Ovary (tissue), 9 donors: ENCODE data around the gene FGD4. TPM values are rescaled to one million over a fixed set of nuclear protein-coding genes. Genes with fewer than 3 reads are reported as not detected.

Source experiments
- DNase-seq, 5 donors: peaks; one replicate each; pipeline ENCODE4 v3.0.0-alpha.2; 2019 to 2020
- H3K27ac ChIP-seq, 2 donors: fragments of 200-600 bp; one replicate each; pipeline versions ENCODE4 v1.5.1 to v1.8.0; 2019 to 2022
- H3K27me3 ChIP-seq: fragments of 200-600 bp; one replicate; pipeline ENCODE4 v1.8.0; 2022
- H3K36me3 ChIP-seq: fragments of 200-600 bp; sonication (generic); one replicate; pipeline ENCODE4 v1.5.1; 2019
- H3K4me1 ChIP-seq: one replicate; pipeline ENCODE4 v1.8.1; 2013; ENCODE audit warnings: mild to moderate bottlenecking, moderate library complexity; ENCODE audit not compliant: insufficient read depth
- H3K4me3 ChIP-seq: fragments of 200-600 bp; sonication (generic); one replicate; pipeline ENCODE4 v1.5.1; 2017
- H3K9me3 ChIP-seq, 2 donors: fragments of 200-600 bp in 1 of 2; sonication (generic) in 1 of 2; one replicate each; pipeline versions ENCODE4 v1.5.1 to v1.8.1; 2013 to 2019; ENCODE audit warnings: mild to moderate bottlenecking in 1 of 2, moderate library complexity in 1 of 2
- CTCF ChIP-seq, 3 donors: fragments of 450-650 bp in 2 of 3; fragments of 200-600 bp in 1 of 3; IDR thresholded peaks; one replicate each; pipeline versions ENCODE4 v1.5.1 to v1.8.0; 2016 to 2022; ENCODE audit warnings: antibody characterized with exemption in 3 of 3, mild to moderate bottlenecking in 1 of 3
- EP300 ChIP-seq: sonication (generic); formaldehyde crosslinking; IDR thresholded peaks from one replicate; pipeline ENCODE4 v1.6.1; 2017; ENCODE audit warnings: antibody characterized with exemption
- POLR2A ChIP-seq: fragments of 450-650 bp; IDR thresholded peaks from one replicate; pipeline ENCODE4 v1.6.1; 2017; ENCODE audit warnings: antibody characterized with exemption, mild to moderate bottlenecking, moderate library complexity
- WGBS, 3 donors: extraction: QIAGEN DNeasy Blood & Tissue Kit in 1 of 3; methylation state at CpG; one replicate each; pipeline versions ENCODE4 v1.1.5 to v1.1.7; 2013 to 2017; 5-methylcytosine and 5-hydroxymethylcytosine counted together
- intact Hi-C, 4 donors: fragments of 100-400 bp; cut with DNase I; formaldehyde crosslinking; loops; one replicate each; pipeline versions ENCODE4 v1.11.0 to v1.15.1; 2022 to 2023
- polyA plus RNA-seq, 2 donors: library from polyadenylated mRNA; stranded (reverse); fragments of 200-250 nt in 1 of 2; fragments of 350-450 nt in 1 of 2; fragmentation: Illumina TruSeq in 1 of 2; extraction: RNeasy Lipid Tissue Mini Kit (QIAGEN cat#74804) in 1 of 2; gene quantifications; one replicate each; pipeline ENCODE4 v1.2.3, GENCODE V29; 2013 to 2014
- total RNA-seq, 7 donors: library from RNA; depleted of rRNA in 2 of 7; stranded (reverse); fragments of >200 nt in 2 of 7; fragmentation: NEBNext Ultra II Directional in 3 of 7; extraction: Animal tissue kit (Norgen Biotek cat#: 25700) in 3 of 7; gene quantifications; one replicate each; pipeline versions ENCODE4 v1.1.0 to v1.2.4, GENCODE V29; 2016 to 2023
- donor health status: DM: no; HTN: no; CAD: no; lungs with moderate emphysema.
- donor health status: DM: no; HTN: no; CAD: no.
- donor health status: Bipolar disorder and iron deficiency.
- donor health status: DM: yes; HTN: yes; CAD: no.
- donor health status: DM: no; HTN: no; CAD: no.
- donor health status: DM: yes; HTN: yes; CAD: no.

FGD4 gene
- total and polyA plus RNA-seq, 9 donors = 14.6 to 85.0 (median 51.6) TPM

GRCh38 chr12:32400114-32400672, 835 bp downstream of the FGD4 start:
- WGBS, 3 donors = 10 to 22% (median 14%) methylated on average over 15 of the region's 15 CpGs
- intact Hi-C loops = no loop called here

DNA sequence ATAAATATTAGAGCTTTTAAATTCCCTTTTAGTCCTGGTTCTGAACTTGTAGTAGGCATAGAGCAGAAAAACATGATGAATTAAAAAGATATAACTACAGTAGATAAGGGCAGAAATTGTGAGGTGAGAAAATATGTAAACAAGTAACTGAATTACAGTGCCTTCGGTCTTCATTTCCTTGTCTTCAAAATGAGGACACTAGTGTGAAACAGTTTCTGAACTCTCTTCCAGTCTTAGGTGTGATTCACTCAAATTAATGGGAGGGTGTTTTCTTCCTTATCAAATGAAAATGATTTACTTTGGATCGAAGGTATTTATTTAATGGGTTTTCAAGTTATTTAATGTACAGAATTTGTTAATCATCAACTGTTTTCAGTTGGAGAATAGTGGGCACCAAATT, 1.5 kb downstream of the FGD4 start:
- no peaks in the 10 kb centered on the region for H3K36me3 ChIP-seq
- H3K27ac ChIP-seq = no peak overlapping the region
- no peaks in the 10 kb centered on the region for H3K27me3 ChIP-seq
- H3K9me3 ChIP-seq = no peaks in the 10 kb centered on the region
- peak overlapping the region; percentile 55 for H3K4me3 ChIP-seq
- 37 to 56% (median 38%) methylated on average over 2 of the region's 2 CpGs for WGBS, 3 donors
- DNase-seq = no peak
- H3K4me1 ChIP-seq = peaks cover 9% of the 10 kb centered on the region
- intact Hi-C loops = no loop called here
- TF ChIP-seq CTCF (IDR thresholded peaks at IDR 0.05) (no peak), EP300 (no peak), POLR2A (no peak)

More at GRCh38 chr12:32400114-32400672, 835 bp downstream of the FGD4 start:
- no peaks in the 10 kb centered on the region for H3K27me3 ChIP-seq
- no peaks in the 10 kb centered on the region for H3K36me3 ChIP-seq
- H3K9me3 ChIP-seq = no peaks in the 10 kb centered on the region
- peaks cover 9% of the 10 kb centered on the region for H3K4me1 ChIP-seq
- peak overlapping the region; percentile 73 to 75 for H3K27ac ChIP-seq
- no peak for DNase-seq
- H3K4me3 ChIP-seq = peak overlapping the region; percentile 55
- TF ChIP-seq CTCF (IDR thresholded peaks at IDR 0.05) = no peak
- TF ChIP-seq EP300 = no peak
- no peak for TF ChIP-seq POLR2A

DNA sequence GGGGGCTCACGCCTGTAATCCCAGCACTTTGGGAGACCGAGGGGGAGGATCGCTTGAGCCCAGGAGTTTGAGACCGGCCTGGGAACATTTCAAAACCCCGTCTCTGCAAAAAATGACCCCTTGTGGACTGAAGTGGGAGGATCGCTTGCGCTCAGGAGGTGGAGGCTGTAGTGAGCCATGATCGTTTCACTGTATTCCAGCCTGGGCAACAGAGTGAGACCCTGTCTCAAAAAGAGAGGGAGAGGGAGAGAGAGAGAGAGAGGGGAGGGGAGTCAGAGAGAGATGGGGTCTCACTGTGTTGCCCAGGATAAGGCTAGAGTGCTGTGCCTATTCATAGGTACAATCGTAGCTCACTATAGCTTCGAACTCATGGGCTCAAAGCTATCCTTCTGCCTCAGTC, 2.8 kb downstream of the FGD4 start:
- H3K36me3 ChIP-seq = no peaks in the 10 kb centered on the region
- no peak overlapping the region for H3K27ac ChIP-seq
- DNase-seq = no peak
- H3K4me3 ChIP-seq = no peak overlapping the region
- intact Hi-C loops = no loop called here
- H3K9me3 ChIP-seq = no peaks in the 10 kb centered on the region
- no peak for TF ChIP-seq CTCF (IDR thresholded peaks at IDR 0.05)
- no peak for TF ChIP-seq EP300
- no peak for TF ChIP-seq POLR2A
- 94 to 95% (median 95%) methylated on average over 10 of the region's 10 CpGs for WGBS, 3 donors
- H3K27me3 ChIP-seq = no peaks in the 10 kb centered on the region
- H3K4me1 ChIP-seq = peaks cover 9% of the 10 kb centered on the region

DNA sequence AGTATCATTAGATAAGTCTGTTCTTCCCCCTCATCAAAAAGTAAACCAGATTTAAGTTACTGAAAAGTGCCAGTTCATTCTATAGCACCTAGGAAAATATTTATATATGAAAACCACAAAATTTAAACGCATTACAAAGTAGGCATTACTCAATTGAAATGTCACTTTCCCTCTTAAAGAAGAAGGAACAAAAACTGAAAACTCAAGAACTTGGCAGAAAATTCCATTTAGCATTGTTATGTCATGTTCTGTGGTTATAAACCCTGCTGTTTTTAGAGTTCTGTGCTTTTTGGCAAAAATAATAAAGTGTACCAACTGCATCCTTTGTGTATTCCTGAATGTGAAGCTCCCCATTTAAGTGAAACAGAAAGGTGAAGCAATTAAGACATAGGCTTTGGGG, 3.6 kb downstream of the FGD4 start:
- no peak for DNase-seq
- Histone ChIP-seq H3K36me3 (no peaks in the 10 kb centered on the region), H3K4me1 (peaks cover 9% of the 10 kb centered on the region), H3K4me3 (no peak overlapping the region), H3K9me3 (no peaks in the 10 kb centered on the region), H3K27ac (no peak overlapping the region), H3K27me3 (no peaks in the 10 kb centered on the region)
- intact Hi-C loops = no loop called here
- WGBS, 3 donors = 56 to 64% (median 62%) methylated on average over 1 of the region's 1 CpG
- TF ChIP-seq CTCF (IDR thresholded peaks at IDR 0.05) (no peak), POLR2A (no peak), EP300 (no peak)
